ENCODE measurements around the gene PRKAG1. TPM values are rescaled to one million over a fixed set of nuclear protein-coding genes. Genes with fewer than 3 reads are reported as not detected.
A peak's percentile ranks its signal among the peaks of the same experiment; 100 is the strongest.

Gene PRKAG1
- total RNA-seq, 1 experiment from 2014 or later = 57.3 TPM

DNA sequence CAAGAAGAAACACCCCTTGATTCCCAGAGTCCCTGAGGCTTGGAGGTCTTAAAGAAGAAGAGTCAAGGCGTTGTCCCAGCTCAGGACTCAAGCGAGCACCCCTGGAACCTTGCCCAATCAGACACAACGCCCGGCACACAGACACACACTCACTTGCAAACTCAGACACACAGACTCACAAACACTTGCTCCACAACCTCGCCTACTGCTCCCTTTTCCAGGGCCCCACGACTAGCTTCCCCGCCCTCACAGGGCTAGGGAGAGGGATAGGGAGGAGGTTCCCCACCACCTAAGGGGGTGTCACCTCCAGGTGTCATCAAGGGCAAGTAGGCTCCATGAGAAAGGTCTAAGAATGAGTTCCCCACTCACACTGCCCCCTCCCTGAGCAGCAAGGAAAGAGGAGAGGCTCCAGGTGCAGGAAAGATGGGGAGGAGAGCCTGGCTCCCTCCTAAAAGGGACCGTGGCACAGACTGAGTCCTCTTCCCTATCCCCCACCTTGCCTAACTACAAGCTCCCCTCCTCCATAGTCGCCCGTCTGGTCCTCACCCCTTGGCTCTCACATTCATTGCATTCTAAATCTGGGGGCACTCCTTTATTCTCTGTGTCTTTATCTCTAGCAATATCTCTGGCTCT lies 47.8 kb downstream of the PRKAG1 start:
- intact Hi-C loops (cut with micrococcal nuclease; ENCODE audit: unreplicated experiment) (no loop called here), in situ Hi-C loops (cut with HindIII; ENCODE audit: low pct_unique_long_range_greater_than_20kb, low sequenced_read_pairs) (no loop called here)
- Histone ChIP-seq H3K36me3 (ENCODE audit: control insufficient read depth, insufficient read depth, low read length) (no peaks in the 10 kb centered on the region), H3K9me3 (ENCODE audit: control insufficient read depth, insufficient read depth, low read depth, low read length) (no peaks in the 10 kb centered on the region), H3K27ac (ENCODE audit: low read length) (peak overlapping the region; percentile 69), H3K27me3 (ENCODE audit: control insufficient read depth, insufficient read depth, low read length) (no peaks in the 10 kb centered on the region), H3K4me1 (ENCODE audit: control insufficient read depth, insufficient read depth, low read length) (peaks cover 20% of the 10 kb centered on the region), H3K4me3 (ENCODE audit: low read depth in 2 of 2, low read length in 2 of 2) (peak overlapping the region; percentile 34 to 59)
- BruUV-seq (replicated peaks) = no TSS peak
- TF ChIP-seq, protein P1, sequence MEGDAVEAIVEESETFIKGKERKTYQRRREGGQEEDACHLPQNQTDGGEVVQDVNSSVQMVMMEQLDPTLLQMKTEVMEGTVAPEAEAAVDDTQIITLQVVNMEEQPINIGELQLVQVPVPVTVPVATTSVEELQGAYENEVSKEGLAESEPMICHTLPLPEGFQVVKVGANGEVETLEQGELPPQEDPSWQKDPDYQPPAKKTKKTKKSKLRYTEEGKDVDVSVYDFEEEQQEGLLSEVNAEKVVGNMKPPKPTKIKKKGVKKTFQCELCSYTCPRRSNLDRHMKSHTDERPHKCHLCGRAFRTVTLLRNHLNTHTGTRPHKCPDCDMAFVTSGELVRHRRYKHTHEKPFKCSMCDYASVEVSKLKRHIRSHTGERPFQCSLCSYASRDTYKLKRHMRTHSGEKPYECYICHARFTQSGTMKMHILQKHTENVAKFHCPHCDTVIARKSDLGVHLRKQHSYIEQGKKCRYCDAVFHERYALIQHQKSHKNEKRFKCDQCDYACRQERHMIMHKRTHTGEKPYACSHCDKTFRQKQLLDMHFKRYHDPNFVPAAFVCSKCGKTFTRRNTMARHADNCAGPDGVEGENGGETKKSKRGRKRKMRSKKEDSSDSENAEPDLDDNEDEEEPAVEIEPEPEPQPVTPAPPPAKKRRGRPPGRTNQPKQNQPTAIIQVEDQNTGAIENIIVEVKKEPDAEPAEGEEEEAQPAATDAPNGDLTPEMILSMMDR (IDR thresholded peaks at IDR 0.05) = no peak
- TF ChIP-seq POLR2AphosphoS5 (IDR thresholded peaks at IDR 0.05; ENCODE audit: low read depth, low read length) = no peak
- no peak for TF ChIP-seq SIN3A (IDR thresholded peaks at IDR 0.05; ENCODE audit: borderline replicate concordance, insufficient read depth, low read depth, low read length)
- no peak for TF ChIP-seq TCF7L2 (IDR thresholded peaks at IDR 0.05; ENCODE audit: low read depth, low read length)
- TF ChIP-seq, protein P2, sequence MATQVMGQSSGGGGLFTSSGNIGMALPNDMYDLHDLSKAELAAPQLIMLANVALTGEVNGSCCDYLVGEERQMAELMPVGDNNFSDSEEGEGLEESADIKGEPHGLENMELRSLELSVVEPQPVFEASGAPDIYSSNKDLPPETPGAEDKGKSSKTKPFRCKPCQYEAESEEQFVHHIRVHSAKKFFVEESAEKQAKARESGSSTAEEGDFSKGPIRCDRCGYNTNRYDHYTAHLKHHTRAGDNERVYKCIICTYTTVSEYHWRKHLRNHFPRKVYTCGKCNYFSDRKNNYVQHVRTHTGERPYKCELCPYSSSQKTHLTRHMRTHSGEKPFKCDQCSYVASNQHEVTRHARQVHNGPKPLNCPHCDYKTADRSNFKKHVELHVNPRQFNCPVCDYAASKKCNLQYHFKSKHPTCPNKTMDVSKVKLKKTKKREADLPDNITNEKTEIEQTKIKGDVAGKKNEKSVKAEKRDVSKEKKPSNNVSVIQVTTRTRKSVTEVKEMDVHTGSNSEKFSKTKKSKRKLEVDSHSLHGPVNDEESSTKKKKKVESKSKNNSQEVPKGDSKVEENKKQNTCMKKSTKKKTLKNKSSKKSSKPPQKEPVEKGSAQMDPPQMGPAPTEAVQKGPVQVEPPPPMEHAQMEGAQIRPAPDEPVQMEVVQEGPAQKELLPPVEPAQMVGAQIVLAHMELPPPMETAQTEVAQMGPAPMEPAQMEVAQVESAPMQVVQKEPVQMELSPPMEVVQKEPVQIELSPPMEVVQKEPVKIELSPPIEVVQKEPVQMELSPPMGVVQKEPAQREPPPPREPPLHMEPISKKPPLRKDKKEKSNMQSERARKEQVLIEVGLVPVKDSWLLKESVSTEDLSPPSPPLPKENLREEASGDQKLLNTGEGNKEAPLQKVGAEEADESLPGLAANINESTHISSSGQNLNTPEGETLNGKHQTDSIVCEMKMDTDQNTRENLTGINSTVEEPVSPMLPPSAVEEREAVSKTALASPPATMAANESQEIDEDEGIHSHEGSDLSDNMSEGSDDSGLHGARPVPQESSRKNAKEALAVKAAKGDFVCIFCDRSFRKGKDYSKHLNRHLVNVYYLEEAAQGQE (IDR thresholded peaks at IDR 0.05; ENCODE audit: insufficient read depth in 1 of 2, low read depth in 2 of 2, low read length in 1 of 2) = no peak
- ChIA-PET POLR2A (no interaction called here), CTCF (interaction anchor here (0.7 to 1.7 kb wide), 4 partner anchors 17 to 150 kb away, joined by 3 to 15 read pairs (median 5); no protein-coding TSS in a partner anchor)
- peak; percentile 28 for ATAC-seq
- DNase-seq (ENCODE audit: low read depth, low spot score) = no peak

DNA sequence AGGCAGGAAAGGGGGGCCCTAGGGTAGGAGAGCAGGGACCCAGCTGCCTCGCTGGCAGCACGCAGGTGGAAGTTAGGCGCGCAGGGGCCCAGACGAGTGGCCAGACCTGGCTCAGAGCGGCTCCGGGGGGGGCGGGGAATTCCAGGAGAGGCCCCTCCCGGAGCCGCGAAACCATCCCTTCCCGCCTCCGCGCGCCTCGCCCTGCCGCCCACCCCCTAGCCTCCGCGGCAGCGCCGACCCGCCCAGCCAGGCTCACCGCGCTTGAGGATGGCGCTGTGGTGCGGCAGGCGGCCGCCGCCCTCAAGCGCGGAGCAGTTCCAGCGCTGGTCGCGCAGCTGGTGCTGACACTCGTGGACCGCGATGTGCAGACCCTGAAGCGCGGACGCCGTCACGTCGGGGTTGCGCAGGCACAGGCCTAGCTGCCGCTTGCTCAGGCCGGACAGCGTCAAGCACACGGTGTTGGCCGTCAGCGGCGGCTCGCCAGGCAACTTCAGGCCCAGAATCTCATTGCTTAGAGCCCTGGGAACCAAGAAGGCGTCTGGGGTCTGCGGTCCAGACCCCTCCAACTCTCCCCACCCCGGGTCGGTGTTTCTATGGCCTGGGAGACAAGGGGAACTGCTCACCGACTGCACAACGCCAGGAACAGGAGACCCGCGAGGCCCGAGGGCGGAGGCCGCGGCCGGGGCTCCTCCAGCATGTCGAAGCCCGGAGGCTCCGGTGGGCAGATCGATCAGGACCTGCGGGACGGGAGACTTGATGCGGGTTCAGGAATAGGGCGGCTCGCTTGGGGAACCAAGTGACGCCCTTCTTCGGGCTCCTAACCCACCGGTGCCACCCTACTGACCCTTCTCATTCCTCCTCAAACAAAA lies 48.5 kb downstream of the PRKAG1 start:
- no peak for ATAC-seq
- no peaks in the 10 kb centered on the region for H3K36me3 ChIP-seq (ENCODE audit: control insufficient read depth, insufficient read depth, low read length)
- no peaks in the 10 kb centered on the region for H3K9me3 ChIP-seq (ENCODE audit: control insufficient read depth, insufficient read depth, low read depth, low read length)
- peaks cover 20% of the 10 kb centered on the region for H3K4me1 ChIP-seq (ENCODE audit: control insufficient read depth, insufficient read depth, low read length)
- BruUV-seq (replicated peaks) = no TSS peak
- no peak for TF ChIP-seq POLR2AphosphoS5 (IDR thresholded peaks at IDR 0.05; ENCODE audit: low read depth, low read length)
- no peak for TF ChIP-seq TCF7L2 (IDR thresholded peaks at IDR 0.05; ENCODE audit: low read depth, low read length)
- TF ChIP-seq, protein P1 (IDR thresholded peaks at IDR 0.05) = no peak
- TF ChIP-seq SIN3A (IDR thresholded peaks at IDR 0.05; ENCODE audit: borderline replicate concordance, insufficient read depth, low read depth, low read length) = no peak
- TF ChIP-seq, protein P2 (IDR thresholded peaks at IDR 0.05; ENCODE audit: insufficient read depth in 1 of 2, low read depth in 2 of 2, low read length in 1 of 2) = no peak
- no peak for DNase-seq (ENCODE audit: low read depth, low spot score)
- no peaks in the 10 kb centered on the region for H3K27me3 ChIP-seq (ENCODE audit: control insufficient read depth, insufficient read depth, low read length)
- POLR2A ChIA-PET = no interaction called here
- no peak overlapping the region for H3K4me3 ChIP-seq (ENCODE audit: low read depth in 2 of 2, low read length in 2 of 2)
- intact Hi-C loops (cut with micrococcal nuclease; ENCODE audit: unreplicated experiment) = no loop called here
- in situ Hi-C loops (cut with HindIII; ENCODE audit: low pct_unique_long_range_greater_than_20kb, low sequenced_read_pairs) = no loop called here
- H3K27ac ChIP-seq (ENCODE audit: low read length) = no peak overlapping the region
- CTCF ChIA-PET = no interaction called here

All from Panc1 (cell line).